ENCODE data around the gene MYO10.

MYO10 gene

GRCh38 chr5:16666130-16666882 lies 269.8 kb downstream of the MYO10 start:
- no peak overlapping the region for H3K4me3 ChIP-seq (ENCODE audit: low read length)
- DNase-seq (ENCODE audit: low read depth), result no peak
- TF ChIP-seq CTCF (IDR thresholded peaks at IDR 0.05; ENCODE audit: insufficient read depth, low read depth, low read length, missing control alignments), result no peak

GRCh38 chr5:16665601-16666000 lies 270.5 kb downstream of the MYO10 start:
- TF ChIP-seq CTCF (IDR thresholded peaks at IDR 0.05; ENCODE audit: insufficient read depth, low read depth, low read length, missing control alignments), result no peak
- H3K4me3 ChIP-seq (ENCODE audit: low read length), result no peak overlapping the region
- DNase-seq (ENCODE audit: low read depth), result no peak

GRCh38 chr5:16664368-16664767 lies 271.7 kb downstream of the MYO10 start:
- DNase-seq (ENCODE audit: low read depth), result no peak
- no peak for TF ChIP-seq CTCF (IDR thresholded peaks at IDR 0.05; ENCODE audit: insufficient read depth, low read depth, low read length, missing control alignments)
- no peak overlapping the region for H3K4me3 ChIP-seq (ENCODE audit: low read length)

- no peak overlapping the region for H3K4me3 ChIP-seq (ENCODE audit: low read length)
- TF ChIP-seq CTCF (IDR thresholded peaks at IDR 0.05; ENCODE audit: insufficient read depth, low read depth, low read length, missing control alignments), result no peak
- no peak for DNase-seq (ENCODE audit: low read depth)
Measured at GRCh38 chr5:16663840-16664239, 272.2 kb downstream of the MYO10 start.

- no peak for DNase-seq (ENCODE audit: low read depth)
- no peak for TF ChIP-seq CTCF (IDR thresholded peaks at IDR 0.05; ENCODE audit: insufficient read depth, low read depth, low read length, missing control alignments)
- no peak overlapping the region for H3K4me3 ChIP-seq (ENCODE audit: low read length)
Measured at GRCh38 chr5:16661713-16662112, 274.4 kb downstream of the MYO10 start.

GRCh38 chr5:16660982-16661381 lies 275.1 kb downstream of the MYO10 start:
- no peak overlapping the region for H3K4me3 ChIP-seq (ENCODE audit: low read length)
- DNase-seq (ENCODE audit: low read depth), result no peak
- no peak for TF ChIP-seq CTCF (IDR thresholded peaks at IDR 0.05; ENCODE audit: insufficient read depth, low read depth, low read length, missing control alignments)

- TF ChIP-seq CTCF (IDR thresholded peaks at IDR 0.05; ENCODE audit: insufficient read depth, low read depth, low read length, missing control alignments), result no peak
- H3K4me3 ChIP-seq (ENCODE audit: low read length), result no peak overlapping the region
- no peak for DNase-seq (ENCODE audit: low read depth)
Measured at GRCh38 chr5:16659536-16659935, 276.6 kb downstream of the MYO10 start.
